ENCODE data around the gene ASMTL. TPM values are rescaled to one million over a fixed set of nuclear protein-coding genes. Genes with fewer than 3 reads are reported as not detected.

ASMTL gene
- 26.2 and 43.8 TPM in 2 replicates for total RNA-seq
- 36.5 and 62.9 TPM in 2 replicates for polyA plus RNA-seq

- no peaks in the 10 kb centered on the region for H3K36me3 ChIP-seq
- H3K4me1 ChIP-seq (ENCODE audit: low read depth): no peaks in the 10 kb centered on the region
- H3K4me3 ChIP-seq: peak within 1 kb of the TSS; percentile 73
- peak; percentile 99 to 100 for DNase-seq (ENCODE audit: low read depth in 1 of 2, low spot score in 1 of 2)
- H3K27ac ChIP-seq: peak within 1 kb of the TSS; percentile 64
- H3K27me3 ChIP-seq: peaks cover 6% of the 10 kb centered on the region
- TF ChIP-seq CTCF (IDR thresholded peaks at IDR 0.05; ENCODE audit: low read depth, low read length): no peak
- H3K9me3 ChIP-seq (ENCODE audit: low read depth): no peaks in the 10 kb centered on the region
Observed at GRCh38 chrX:1452516-1453394, at the start of gene ASMTL. Gene ASMTL, minus strand, starts transcription at chrX:1452909. Its CDS starts 69 bp downstream, at chrX:1452840.

GRCh38 chrX:1502241-1502640 is 49.5 kb upstream of the ASMTL start:
- Histone ChIP-seq H3K27me3 (no peaks in the 10 kb centered on the region), H3K4me1 (ENCODE audit: low read depth) (no peaks in the 10 kb centered on the region), H3K9me3 (ENCODE audit: low read depth) (no peaks in the 10 kb centered on the region), H3K27ac (no peak overlapping the region), H3K4me3 (no peak overlapping the region), H3K36me3 (no peaks in the 10 kb centered on the region)
- TF ChIP-seq CTCF (IDR thresholded peaks at IDR 0.05; ENCODE audit: low read depth, low read length): no peak
- no peak for DNase-seq (ENCODE audit: low read depth in 1 of 2, low spot score in 1 of 2)

GRCh38 chrX:1500701-1501624 is 48.3 kb upstream of the ASMTL start:
- Histone ChIP-seq H3K36me3 (no peaks in the 10 kb centered on the region), H3K4me1 (ENCODE audit: low read depth) (no peaks in the 10 kb centered on the region), H3K9me3 (ENCODE audit: low read depth) (no peaks in the 10 kb centered on the region), H3K4me3 (no peak overlapping the region), H3K27me3 (no peaks in the 10 kb centered on the region), H3K27ac (no peak overlapping the region)
- TF ChIP-seq CTCF (IDR thresholded peaks at IDR 0.05; ENCODE audit: low read depth, low read length): no peak
- no peak for DNase-seq (ENCODE audit: low read depth in 1 of 2, low spot score in 1 of 2)

- H3K27me3 ChIP-seq: no peaks in the 10 kb centered on the region
- no peak overlapping the region for H3K4me3 ChIP-seq
- H3K4me1 ChIP-seq (ENCODE audit: low read depth): no peaks in the 10 kb centered on the region
- no peaks in the 10 kb centered on the region for H3K36me3 ChIP-seq
- no peaks in the 10 kb centered on the region for H3K9me3 ChIP-seq (ENCODE audit: low read depth)
- no peak for TF ChIP-seq CTCF (IDR thresholded peaks at IDR 0.05; ENCODE audit: low read depth, low read length)
- no peak overlapping the region for H3K27ac ChIP-seq
- no peak for DNase-seq (ENCODE audit: low read depth in 1 of 2, low spot score in 1 of 2)
Observed at GRCh38 chrX:1496076-1496475, 43.4 kb upstream of the ASMTL start.

GRCh38 chrX:1493877-1494510 is 41.3 kb upstream of the ASMTL start:
- TF ChIP-seq CTCF (IDR thresholded peaks at IDR 0.05; ENCODE audit: low read depth, low read length): no peak
- Histone ChIP-seq H3K36me3 (no peaks in the 10 kb centered on the region), H3K9me3 (ENCODE audit: low read depth) (no peaks in the 10 kb centered on the region), H3K4me3 (no peak overlapping the region), H3K4me1 (ENCODE audit: low read depth) (no peaks in the 10 kb centered on the region), H3K27me3 (no peaks in the 10 kb centered on the region), H3K27ac (no peak overlapping the region)
- no peak for DNase-seq (ENCODE audit: low read depth in 1 of 2, low spot score in 1 of 2)

All from cardiac muscle cell (in vitro differentiated cells and primary cell).